Measurements from ENCODE around the gene PRC1. TPM values are rescaled to one million over a fixed set of nuclear protein-coding genes. Genes with fewer than 3 reads are reported as not detected.

PRC1 gene
- total and polyA plus RNA-seq, 4 donors = 3.5 to 8.1 (median 6.9) TPM

GRCh38 chr15:90962021-90962420, 32.3 kb downstream of the PRC1 start:
- Histone ChIP-seq H3K27me3 (ENCODE audit: control insufficient read depth in 1 of 2, insufficient read depth in 2 of 2, low read length in 1 of 2) (no peaks in the 10 kb centered on the region), H3K27ac (ENCODE audit: low read depth in 1 of 2, low read length in 2 of 2) (no peak overlapping the region), H3K9me3 (ENCODE audit: control insufficient read depth, low read length) (no peaks in the 10 kb centered on the region), H3K4me1 (ENCODE audit: control insufficient read depth in 1 of 2, insufficient read depth in 2 of 2, low read length in 2 of 2) (no peaks in the 10 kb centered on the region), H3K36me3 (ENCODE audit: control insufficient read depth in 1 of 2, insufficient read depth in 2 of 2, low read length in 1 of 2) (peaks cover 4% of the 10 kb centered on the region in 2 donors), H3K4me3 (ENCODE audit: low read length in 2 of 2) (no peak overlapping the region)
- DNase-seq (no peak), ATAC-seq (ENCODE audit: low FRiP score) (no peak)
- intact Hi-C loops (cut with DNase I) = loop anchor here in 1 of 2 donors (10.0 kb wide), 1 partner anchor 313 kb away; no protein-coding TSS in a partner anchor
- WGBS, 2 donors = 85 to 86% methylated on average over 4 of the region's 4 CpGs

- ATAC-seq (ENCODE audit: low FRiP score) (no peak), DNase-seq (no peak)
- Histone ChIP-seq H3K9me3 (ENCODE audit: control insufficient read depth, low read length) (no peaks in the 10 kb centered on the region), H3K4me1 (ENCODE audit: control insufficient read depth in 1 of 2, insufficient read depth in 2 of 2, low read length in 2 of 2) (no peaks in the 10 kb centered on the region), H3K4me3 (ENCODE audit: low read length in 2 of 2) (no peak overlapping the region), H3K27ac (ENCODE audit: low read depth in 1 of 2, low read length in 2 of 2) (peak overlapping the region; percentile 10 to 39), H3K36me3 (ENCODE audit: control insufficient read depth in 1 of 2, insufficient read depth in 2 of 2, low read length in 1 of 2) (no peaks in the 10 kb centered on the region), H3K27me3 (ENCODE audit: control insufficient read depth in 1 of 2, insufficient read depth in 2 of 2, low read length in 1 of 2) (no peaks in the 10 kb centered on the region)
- intact Hi-C loops (cut with DNase I) = loop anchor here in 1 of 2 donors (10.0 kb wide), 1 partner anchor 314 kb away; no protein-coding TSS in a partner anchor
- WGBS, 2 donors = 3 to 9% methylated on average over 20 of the region's 20 CpGs
These were observed 33.8 kb downstream of the PRC1 start for GRCh38 chr15:90960298-90961091.

- H3K36me3 ChIP-seq (ENCODE audit: control insufficient read depth in 1 of 2, insufficient read depth in 2 of 2, low read length in 1 of 2) = no peaks in the 10 kb centered on the region
- WGBS, 2 donors = 4 to 8% methylated on average over 5 of the region's 5 CpGs
- no peaks in the 10 kb centered on the region for H3K9me3 ChIP-seq (ENCODE audit: control insufficient read depth, low read length)
- peak; percentile 79 for ATAC-seq (ENCODE audit: low FRiP score)
- H3K4me3 ChIP-seq (ENCODE audit: low read length in 2 of 2) = no peak overlapping the region
- intact Hi-C loops (cut with DNase I) = loop anchor here (5.0 to 10.0 kb wide), 6 partner anchors 32 to 315 kb away; partner anchors contain the start of genes PRC1 (in 1 of the 2) and VPS33B (in 1 of the 2)
- DNase-seq = peak; percentile 90 to 91
- H3K27ac ChIP-seq (ENCODE audit: low read depth in 1 of 2, low read length in 2 of 2) = peak overlapping the region in 1 of 2 donors; percentile 85
- H3K4me1 ChIP-seq (ENCODE audit: control insufficient read depth in 1 of 2, insufficient read depth in 2 of 2, low read length in 2 of 2) = no peaks in the 10 kb centered on the region
- H3K27me3 ChIP-seq (ENCODE audit: control insufficient read depth in 1 of 2, insufficient read depth in 2 of 2, low read length in 1 of 2) = no peaks in the 10 kb centered on the region
These were observed 34.4 kb downstream of the PRC1 start for GRCh38 chr15:90959894-90960293.

- Histone ChIP-seq H3K27me3 (ENCODE audit: control insufficient read depth in 1 of 2, insufficient read depth in 2 of 2, low read length in 1 of 2) (no peaks in the 10 kb centered on the region), H3K4me1 (ENCODE audit: control insufficient read depth in 1 of 2, insufficient read depth in 2 of 2, low read length in 2 of 2) (no peaks in the 10 kb centered on the region), H3K27ac (ENCODE audit: low read depth in 1 of 2, low read length in 2 of 2) (peak overlapping the region in 1 of 2 donors; percentile 85), H3K36me3 (ENCODE audit: control insufficient read depth in 1 of 2, insufficient read depth in 2 of 2, low read length in 1 of 2) (no peaks in the 10 kb centered on the region), H3K4me3 (ENCODE audit: low read length in 2 of 2) (no peak overlapping the region), H3K9me3 (ENCODE audit: control insufficient read depth, low read length) (no peaks in the 10 kb centered on the region)
- intact Hi-C loops (cut with DNase I) = loop anchor here (5.0 to 10.0 kb wide), 5 partner anchors 33 to 313 kb away; partner anchors contain the start of genes PRC1 (in 1 of the 2) and VPS33B (in 1 of the 2)
- no peak for DNase-seq
- 27 to 36% methylated on average over 8 of the region's 8 CpGs for WGBS, 2 donors
- ATAC-seq (ENCODE audit: low FRiP score) = no peak
These were observed 35.2 kb downstream of the PRC1 start for GRCh38 chr15:90959028-90959595.

GRCh38 chr15:90957791-90958190, 36.5 kb downstream of the PRC1 start:
- 18 to 24% methylated on average over 6 of the region's 6 CpGs for WGBS, 2 donors
- Histone ChIP-seq H3K9me3 (ENCODE audit: control insufficient read depth, low read length) (no peaks in the 10 kb centered on the region), H3K4me3 (ENCODE audit: low read length in 2 of 2) (no peak overlapping the region), H3K4me1 (ENCODE audit: control insufficient read depth in 1 of 2, insufficient read depth in 2 of 2, low read length in 2 of 2) (no peaks in the 10 kb centered on the region), H3K27ac (ENCODE audit: low read depth in 1 of 2, low read length in 2 of 2) (no peak overlapping the region), H3K36me3 (ENCODE audit: control insufficient read depth in 1 of 2, insufficient read depth in 2 of 2, low read length in 1 of 2) (peaks cover 0 to 3% of the 10 kb centered on the region in 2 donors), H3K27me3 (ENCODE audit: control insufficient read depth in 1 of 2, insufficient read depth in 2 of 2, low read length in 1 of 2) (no peaks in the 10 kb centered on the region)
- no peak for ATAC-seq (ENCODE audit: low FRiP score)
- intact Hi-C loops (cut with DNase I) = loop anchor here (2.0 to 10.0 kb wide), 7 partner anchors 35 to 315 kb away; partner anchors contain the start of genes PRC1 (in 2 of the 2) and VPS33B (in 1 of the 2)
- no peak for DNase-seq

GRCh38 chr15:90957031-90957790, 37.1 kb downstream of the PRC1 start:
- Histone ChIP-seq H3K27me3 (ENCODE audit: control insufficient read depth in 1 of 2, insufficient read depth in 2 of 2, low read length in 1 of 2) (no peaks in the 10 kb centered on the region), H3K4me3 (ENCODE audit: low read length in 2 of 2) (peak overlapping the region; percentile 50 to 73), H3K27ac (ENCODE audit: low read depth in 1 of 2, low read length in 2 of 2) (no peak overlapping the region), H3K9me3 (ENCODE audit: control insufficient read depth, low read length) (no peaks in the 10 kb centered on the region), H3K4me1 (ENCODE audit: control insufficient read depth in 1 of 2, insufficient read depth in 2 of 2, low read length in 2 of 2) (no peaks in the 10 kb centered on the region), H3K36me3 (ENCODE audit: control insufficient read depth in 1 of 2, insufficient read depth in 2 of 2, low read length in 1 of 2) (peaks cover 0 to 3% of the 10 kb centered on the region in 2 donors)
- intact Hi-C loops (cut with DNase I) = loop anchor here (2.0 to 10.0 kb wide), 7 partner anchors 35 to 315 kb away; partner anchors contain the start of genes PRC1 (in 2 of the 2) and VPS33B (in 1 of the 2)
- ATAC-seq (ENCODE audit: low FRiP score) = no peak
- no peak for DNase-seq
- WGBS, 2 donors = 4 to 7% methylated on average over 45 to 63 of the region's 63 CpGs

- peak; percentile 76 to 94 for DNase-seq
- 3 to 5% methylated on average over 52 to 56 of the region's 56 CpGs for WGBS, 2 donors
- Histone ChIP-seq H3K4me1 (ENCODE audit: control insufficient read depth in 1 of 2, insufficient read depth in 2 of 2, low read length in 2 of 2) (no peaks in the 10 kb centered on the region), H3K36me3 (ENCODE audit: control insufficient read depth in 1 of 2, insufficient read depth in 2 of 2, low read length in 1 of 2) (peaks cover 0 to 3% of the 10 kb centered on the region in 2 donors), H3K4me3 (ENCODE audit: low read length in 2 of 2) (peak overlapping the region; percentile 50 to 73), H3K9me3 (ENCODE audit: control insufficient read depth, low read length) (no peaks in the 10 kb centered on the region), H3K27ac (ENCODE audit: low read depth in 1 of 2, low read length in 2 of 2) (peak overlapping the region in 1 of 2 donors; percentile 13), H3K27me3 (ENCODE audit: control insufficient read depth in 1 of 2, insufficient read depth in 2 of 2, low read length in 1 of 2) (no peaks in the 10 kb centered on the region)
- intact Hi-C loops (cut with DNase I) = loop anchor here (2.0 to 10.0 kb wide), 7 partner anchors 36 to 316 kb away; partner anchors contain the start of genes PRC1 (in 2 of the 2) and VPS33B (in 1 of the 2)
- peak; percentile 65 for ATAC-seq (ENCODE audit: low FRiP score)
These were observed 37.9 kb downstream of the PRC1 start for GRCh38 chr15:90956274-90957030.
